ENCODE data around the gene LGALS7B.
"Not testable (repeated sequence)": the region's sequence is repeated elsewhere in the genome, so short reads cannot be mapped to it uniquely, and the experiment has no call there.

The LGALS7B gene

DNA sequence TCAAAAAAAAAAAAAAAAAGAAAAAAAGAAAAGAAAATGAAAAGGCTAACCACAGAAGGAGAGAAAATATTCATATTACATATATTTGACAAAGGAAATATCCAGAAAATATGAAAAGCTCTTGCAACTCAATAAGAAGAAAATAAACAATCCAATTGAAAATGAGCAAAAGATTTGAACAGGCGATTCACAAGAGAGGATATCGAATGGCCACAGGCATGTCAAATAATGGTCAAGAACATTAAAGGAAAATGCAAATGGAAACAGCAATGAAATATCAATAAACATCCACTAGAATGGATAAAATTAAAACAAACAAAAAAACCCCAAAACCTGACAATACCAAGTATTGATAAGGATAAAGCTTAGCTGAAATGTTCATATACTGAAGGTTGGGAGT is 23.8 kb upstream of the LGALS7B start:
- Histone ChIP-seq H3K79me2 (ENCODE audit: control insufficient read depth, low read length) (no peaks in the 10 kb centered on the region), H3K9me2 (replicated peaks; ENCODE audit: control insufficient read depth, low read length) (no peaks in the 10 kb centered on the region), H4K20me1 (ENCODE audit: control insufficient read depth, insufficient read depth, low read depth, low read length) (no peaks in the 10 kb centered on the region), H3F3A (ENCODE audit: control insufficient read depth, insufficient read depth) (no peaks in the 10 kb centered on the region), H3K4me2 (ENCODE audit: low read length) (no peak overlapping the region), H3K4me1 (ENCODE audit: control insufficient read depth, low read length) (peaks cover 11% of the 10 kb centered on the region), H3K27me3 (ENCODE audit: control insufficient read depth, low read length) (no peaks in the 10 kb centered on the region), H3K9me3 (ENCODE audit: control insufficient read depth, insufficient read depth, low read length) (no peaks in the 10 kb centered on the region), H3K4me3 (ENCODE audit: low read length) (no peak overlapping the region), H3K36me3 (ENCODE audit: control insufficient read depth, low read length) (no peaks in the 10 kb centered on the region), H3K27ac (ENCODE audit: low read depth, low read length) (no peak overlapping the region)
- TF ChIP-seq EZH2phosphoT487 (IDR thresholded peaks at IDR 0.05; ENCODE audit: borderline replicate concordance, low read length) (no peak), CTCF (IDR thresholded peaks at IDR 0.05; ENCODE audit: low read depth, low read length, poor library complexity, severe bottlenecking) (no peak)

- Histone ChIP-seq H3K79me2 (ENCODE audit: control insufficient read depth, low read length) (no peaks in the 10 kb centered on the region), H3K36me3 (ENCODE audit: control insufficient read depth, low read length) (no peaks in the 10 kb centered on the region), H3K27me3 (ENCODE audit: control insufficient read depth, low read length) (no peaks in the 10 kb centered on the region), H3K4me1 (ENCODE audit: control insufficient read depth, low read length) (peaks cover 11% of the 10 kb centered on the region), H4K20me1 (ENCODE audit: control insufficient read depth, insufficient read depth, low read depth, low read length) (no peaks in the 10 kb centered on the region), H3F3A (ENCODE audit: control insufficient read depth, insufficient read depth) (no peaks in the 10 kb centered on the region), H3K4me3 (ENCODE audit: low read length) (no peak overlapping the region), H3K9me3 (ENCODE audit: control insufficient read depth, insufficient read depth, low read length) (no peaks in the 10 kb centered on the region), H3K4me2 (ENCODE audit: low read length) (no peak overlapping the region), H3K27ac (ENCODE audit: low read depth, low read length) (no peak overlapping the region), H3K9me2 (replicated peaks; ENCODE audit: control insufficient read depth, low read length) (no peaks in the 10 kb centered on the region)
- TF ChIP-seq EZH2phosphoT487 (IDR thresholded peaks at IDR 0.05; ENCODE audit: borderline replicate concordance, low read length) (no peak), CTCF (IDR thresholded peaks at IDR 0.05; ENCODE audit: low read depth, low read length, poor library complexity, severe bottlenecking) (no peak)
These were observed 22.5 kb upstream of the LGALS7B start for GRCh38 chr19:38766276-38767047.

- Histone ChIP-seq H3K27ac (ENCODE audit: low read depth, low read length) (no peak overlapping the region), H3K27me3 (ENCODE audit: control insufficient read depth, low read length) (no peaks in the 10 kb centered on the region), H3K9me3 (ENCODE audit: control insufficient read depth, insufficient read depth, low read length) (no peaks in the 10 kb centered on the region), H3K4me2 (ENCODE audit: low read length) (peak overlapping the region; percentile 45), H4K20me1 (ENCODE audit: control insufficient read depth, insufficient read depth, low read depth, low read length) (no peaks in the 10 kb centered on the region), H3K36me3 (ENCODE audit: control insufficient read depth, low read length) (no peaks in the 10 kb centered on the region), H3K79me2 (ENCODE audit: control insufficient read depth, low read length) (no peaks in the 10 kb centered on the region), H3K4me3 (ENCODE audit: low read length) (peak overlapping the region; percentile 36), H3K4me1 (ENCODE audit: control insufficient read depth, low read length) (peaks cover 11% of the 10 kb centered on the region), H3F3A (ENCODE audit: control insufficient read depth, insufficient read depth) (no peaks in the 10 kb centered on the region), H3K9me2 (replicated peaks; ENCODE audit: control insufficient read depth, low read length) (no peaks in the 10 kb centered on the region)
- no peak for TF ChIP-seq EZH2phosphoT487 (IDR thresholded peaks at IDR 0.05; ENCODE audit: borderline replicate concordance, low read length)
- TF ChIP-seq CTCF (IDR thresholded peaks at IDR 0.05; ENCODE audit: low read depth, low read length, poor library complexity, severe bottlenecking), result peak; percentile 75
These were observed 19.3 kb upstream of the LGALS7B start for GRCh38 chr19:38769635-38770211.

DNA sequence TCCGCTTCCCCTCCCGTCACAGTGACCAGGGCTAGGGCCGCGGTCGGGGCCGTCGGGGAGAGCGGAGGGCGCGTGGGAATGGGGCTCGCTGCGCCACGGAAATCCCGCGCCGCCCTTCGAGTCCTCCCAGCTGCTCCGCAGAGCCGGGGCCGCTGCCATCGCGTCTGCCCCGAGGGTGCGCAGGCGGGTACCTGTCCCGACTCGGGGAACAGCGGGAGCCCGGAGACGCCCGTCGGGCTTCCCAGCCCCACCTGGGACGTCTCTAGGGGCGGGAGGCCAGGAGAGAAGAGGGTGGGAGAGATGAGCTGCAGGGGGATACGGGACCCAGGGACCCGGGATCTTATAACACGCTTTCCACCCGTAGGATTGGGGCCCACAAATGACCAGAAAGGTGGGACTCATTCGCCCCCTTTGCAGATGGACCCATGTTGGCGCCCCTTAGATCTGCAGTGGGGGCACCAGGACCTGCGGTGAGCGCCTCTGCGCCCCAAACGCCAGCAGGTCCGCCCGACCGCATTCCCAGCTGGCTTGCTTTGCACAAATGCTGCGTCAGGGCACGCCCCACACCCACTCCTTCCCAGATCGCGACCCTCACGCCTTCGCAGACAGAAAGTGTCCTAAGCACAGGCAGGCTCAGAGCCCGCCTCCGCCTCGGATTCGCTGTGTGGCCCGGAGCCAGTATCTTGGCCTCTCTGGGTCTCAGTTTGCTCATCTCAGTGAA is 18.6 kb upstream of the LGALS7B start:
- H3F3A ChIP-seq (ENCODE audit: control insufficient read depth, insufficient read depth); H3K79me2 ChIP-seq (ENCODE audit: control insufficient read depth, low read length); H3K27me3 ChIP-seq (ENCODE audit: control insufficient read depth, low read length); H3K9me2 ChIP-seq (replicated peaks; ENCODE audit: control insufficient read depth, low read length); H3K27ac ChIP-seq (ENCODE audit: low read depth, low read length); H3K9me3 ChIP-seq (ENCODE audit: control insufficient read depth, insufficient read depth, low read length); H4K20me1 ChIP-seq (ENCODE audit: control insufficient read depth, insufficient read depth, low read depth, low read length); H3K36me3 ChIP-seq (ENCODE audit: control insufficient read depth, low read length): not testable (repeated sequence)
- peak overlapping the region; percentile 27; the same call in 1 of the 2 replicates for H3K4me3 ChIP-seq (ENCODE audit: low read length)
- H3K4me2 ChIP-seq (ENCODE audit: low read length), result peak overlapping the region; percentile 45
- peaks cover 11% of the 10 kb centered on the region for H3K4me1 ChIP-seq (ENCODE audit: control insufficient read depth, low read length)

DNA sequence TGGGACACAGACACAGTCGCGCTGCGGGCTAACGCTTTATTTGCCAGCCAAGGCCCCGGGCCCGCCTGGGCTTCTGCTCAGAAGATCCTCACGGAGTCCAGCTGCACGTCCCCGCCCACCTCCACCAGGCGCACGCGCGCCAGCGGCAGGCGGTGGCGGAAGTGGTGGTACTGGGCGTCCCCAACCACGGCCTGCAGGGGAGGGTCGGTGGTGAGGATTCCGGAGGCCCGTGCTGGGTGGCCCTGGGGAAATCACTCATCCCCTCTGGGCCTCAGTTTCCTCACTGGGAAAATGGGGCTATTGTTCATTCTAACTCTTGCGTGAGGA is 18.1 kb upstream of the LGALS7B start:
- not testable (repeated sequence) for H3K79me2 ChIP-seq (ENCODE audit: control insufficient read depth, low read length); H3K4me2 ChIP-seq (ENCODE audit: low read length); H3K9me3 ChIP-seq (ENCODE audit: control insufficient read depth, insufficient read depth, low read length); H4K20me1 ChIP-seq (ENCODE audit: control insufficient read depth, insufficient read depth, low read depth, low read length); H3F3A ChIP-seq (ENCODE audit: control insufficient read depth, insufficient read depth); H3K9me2 ChIP-seq (replicated peaks; ENCODE audit: control insufficient read depth, low read length); H3K27me3 ChIP-seq (ENCODE audit: control insufficient read depth, low read length); H3K27ac ChIP-seq (ENCODE audit: low read depth, low read length); H3K36me3 ChIP-seq (ENCODE audit: control insufficient read depth, low read length); H3K4me3 ChIP-seq (ENCODE audit: low read length)
- H3K4me1 ChIP-seq (ENCODE audit: control insufficient read depth, low read length), result peaks cover 11% of the 10 kb centered on the region
